Testis (tissue), 2 donors: Measurements from ENCODE around the gene CEP104.

ENCODE experiments used
- POLR2A ChIP-seq: fragments of 450-650 bp; IDR thresholded peaks from one replicate; pipeline ENCODE4 v1.6.1; 2017; ENCODE audit warnings: antibody characterized with exemption, mild to moderate bottlenecking, moderate library complexity
- TF ChIP-seq, protein P1 (sequence below), 3 experiments: fragments of 450-650 bp in 2 of 3; fragments of 200-600 bp in 1 of 3; sonication (generic) in 1 of 3; IDR thresholded peaks; one replicate each; pipeline ENCODE4 v1.5.1; 2016 to 2019; ENCODE audit warnings: antibody characterized with exemption in 3 of 3, mild to moderate bottlenecking in 2 of 3, moderate library complexity in 1 of 3

DNA sequence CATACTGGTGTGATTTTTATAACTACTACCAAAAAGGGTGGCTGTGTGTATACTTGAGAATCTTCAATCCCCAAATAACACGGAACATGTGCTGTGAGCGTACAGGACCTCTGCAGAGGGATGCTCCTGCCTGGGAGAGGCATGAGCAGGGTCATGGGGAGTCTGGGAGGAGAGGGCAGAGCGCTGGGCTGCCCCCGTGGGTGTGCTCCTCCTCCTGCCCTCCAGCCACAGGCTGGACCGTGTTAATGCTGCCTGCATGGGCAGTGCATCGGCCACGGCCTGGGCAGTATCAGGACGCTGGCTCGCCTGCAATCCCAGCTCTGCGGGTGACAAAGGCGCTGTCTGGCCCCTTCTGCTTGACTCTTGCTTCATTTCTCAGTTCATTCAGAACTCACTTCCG, 6.2 kb downstream of the CEP104 start:
- TF ChIP-seq, protein P1, sequence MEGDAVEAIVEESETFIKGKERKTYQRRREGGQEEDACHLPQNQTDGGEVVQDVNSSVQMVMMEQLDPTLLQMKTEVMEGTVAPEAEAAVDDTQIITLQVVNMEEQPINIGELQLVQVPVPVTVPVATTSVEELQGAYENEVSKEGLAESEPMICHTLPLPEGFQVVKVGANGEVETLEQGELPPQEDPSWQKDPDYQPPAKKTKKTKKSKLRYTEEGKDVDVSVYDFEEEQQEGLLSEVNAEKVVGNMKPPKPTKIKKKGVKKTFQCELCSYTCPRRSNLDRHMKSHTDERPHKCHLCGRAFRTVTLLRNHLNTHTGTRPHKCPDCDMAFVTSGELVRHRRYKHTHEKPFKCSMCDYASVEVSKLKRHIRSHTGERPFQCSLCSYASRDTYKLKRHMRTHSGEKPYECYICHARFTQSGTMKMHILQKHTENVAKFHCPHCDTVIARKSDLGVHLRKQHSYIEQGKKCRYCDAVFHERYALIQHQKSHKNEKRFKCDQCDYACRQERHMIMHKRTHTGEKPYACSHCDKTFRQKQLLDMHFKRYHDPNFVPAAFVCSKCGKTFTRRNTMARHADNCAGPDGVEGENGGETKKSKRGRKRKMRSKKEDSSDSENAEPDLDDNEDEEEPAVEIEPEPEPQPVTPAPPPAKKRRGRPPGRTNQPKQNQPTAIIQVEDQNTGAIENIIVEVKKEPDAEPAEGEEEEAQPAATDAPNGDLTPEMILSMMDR (IDR thresholded peaks at IDR 0.05) = no peak
- TF ChIP-seq POLR2A = no peak
